Measurements from ENCODE around the gene TEX13C. TPM values are rescaled to one million over a fixed set of nuclear protein-coding genes. Genes with fewer than 3 reads are reported as not detected.
"Not testable (repeated sequence)": the region's sequence is repeated elsewhere in the genome, so short reads cannot be mapped to it uniquely, and the experiment has no call there.

The TEX13C gene
- total and polyA plus RNA-seq, 9 donors: under 0.01 TPM; not detected in 8

DNA sequence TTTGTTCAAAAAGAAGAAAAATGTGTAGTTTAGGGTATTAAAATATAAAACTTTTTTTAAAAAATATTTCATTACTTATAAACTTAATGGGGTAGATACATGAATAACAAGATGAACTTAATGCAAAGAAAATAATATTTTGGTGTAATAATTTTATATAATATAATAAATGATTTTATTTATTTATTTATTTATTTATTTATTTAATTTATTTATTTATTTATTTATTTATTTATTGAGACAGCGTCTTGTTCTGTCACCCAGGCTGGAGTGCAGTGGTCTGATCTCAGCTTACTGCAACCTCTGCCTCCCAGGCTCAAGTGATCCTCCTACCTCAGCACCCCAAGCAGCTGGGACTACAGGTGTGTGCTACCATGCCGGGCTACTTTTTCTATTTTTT lies 20.8 kb upstream of the TEX13C start:
- H3K36me3 ChIP-seq: no peaks in the 10 kb centered on the region
- WGBS, 3 donors: 66 to 79% (median 72%) methylated on average over 2 of the region's 2 CpGs
- DNase-seq: no peak
- H3K27ac ChIP-seq: no peak overlapping the region
- no peaks in the 10 kb centered on the region for H3K27me3 ChIP-seq
- TF ChIP-seq POLR2A (IDR thresholded peaks at IDR 0.05) (no peak), EP300 (IDR thresholded peaks at IDR 0.05) (no peak), CTCF (IDR thresholded peaks at IDR 0.05) (no peak)
- H3K4me1 ChIP-seq (ENCODE audit: insufficient read depth): no peaks in the 10 kb centered on the region
- H3K9me3 ChIP-seq: no peaks in the 10 kb centered on the region
- H3K4me3 ChIP-seq: no peak overlapping the region
- intact Hi-C loops (cut with DNase I): no loop called here

GRCh38 chrX:125306335-125306866 lies 13.3 kb upstream of the TEX13C start:
- Histone ChIP-seq H3K27ac (no peak overlapping the region), H3K9me3 (no peaks in the 10 kb centered on the region), H3K27me3 (no peaks in the 10 kb centered on the region), H3K36me3 (no peaks in the 10 kb centered on the region), H3K4me3 (no peak overlapping the region), H3K4me1 (ENCODE audit: insufficient read depth) (no peaks in the 10 kb centered on the region)
- intact Hi-C loops (cut with DNase I): no loop called here
- DNase-seq: no peak
- 46 to 62% (median 57%) methylated on average over 1 of the region's 1 CpG for WGBS, 3 donors
- TF ChIP-seq EP300 (IDR thresholded peaks at IDR 0.05) (no peak), POLR2A (IDR thresholded peaks at IDR 0.05) (no peak), CTCF (IDR thresholded peaks at IDR 0.05) (no peak)

GRCh38 chrX:125308653-125309052 lies 11.0 kb upstream of the TEX13C start:
- intact Hi-C loops (cut with DNase I): no loop called here
- Histone ChIP-seq H3K27me3 (no peaks in the 10 kb centered on the region), H3K27ac (no peak overlapping the region), H3K36me3 (no peaks in the 10 kb centered on the region), H3K4me3 (no peak overlapping the region), H3K9me3 (no peaks in the 10 kb centered on the region), H3K4me1 (ENCODE audit: insufficient read depth) (no peaks in the 10 kb centered on the region)
- no peak for DNase-seq
- TF ChIP-seq POLR2A (IDR thresholded peaks at IDR 0.05): no peak
- no peak for TF ChIP-seq CTCF (IDR thresholded peaks at IDR 0.05)
- TF ChIP-seq EP300 (IDR thresholded peaks at IDR 0.05): no peak

GRCh38 chrX:125319166-125319565 lies 505 bp upstream of the TEX13C start:
- H3K27me3 ChIP-seq; H3K36me3 ChIP-seq; intact Hi-C loops (cut with DNase I); H3K4me3 ChIP-seq; H3K9me3 ChIP-seq; DNase-seq; H3K27ac ChIP-seq; H3K4me1 ChIP-seq (ENCODE audit: insufficient read depth): not testable (repeated sequence)
- 92 to 96% (median 94%) methylated on average over 17 of the region's 17 CpGs for WGBS, 3 donors

DNA sequence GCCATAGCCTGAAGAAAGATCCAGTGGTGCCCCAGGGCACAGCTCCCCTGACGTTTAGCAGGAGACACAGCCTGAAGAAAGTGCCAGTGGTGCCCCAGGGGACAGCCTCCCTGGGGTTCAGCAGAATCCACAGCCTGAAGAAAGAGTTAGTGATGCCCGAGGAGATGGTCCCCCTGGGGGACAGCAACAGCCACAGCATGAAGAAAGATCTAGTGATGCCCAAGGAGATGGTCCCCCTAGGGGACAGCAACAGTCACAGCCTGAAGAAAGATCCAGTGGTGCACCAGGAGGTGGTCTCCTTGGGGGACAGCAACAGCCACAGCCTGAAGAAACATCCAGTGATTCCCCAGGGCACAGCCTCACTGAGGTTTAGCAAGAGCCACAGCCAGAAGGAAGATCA lies 2.8 kb downstream of the TEX13C start:
- DNase-seq: no peak
- Histone ChIP-seq H3K4me3 (no peak overlapping the region), H3K36me3 (no peaks in the 10 kb centered on the region), H3K9me3 (no peaks in the 10 kb centered on the region), H3K27me3 (no peaks in the 10 kb centered on the region), H3K27ac (no peak overlapping the region), H3K4me1 (ENCODE audit: insufficient read depth) (no peaks in the 10 kb centered on the region)
- TF ChIP-seq CTCF (IDR thresholded peaks at IDR 0.05): no peak
- intact Hi-C loops (cut with DNase I): no loop called here
- 38 to 47% (median 43%) methylated on average over 2 of the region's 2 CpGs for WGBS, 3 donors
